ENCODE data around the gene YAP1. TPM values are rescaled to one million over a fixed set of nuclear protein-coding genes. Genes with fewer than 3 reads are reported as not detected.
A peak's percentile ranks its signal among the peaks of the same experiment; 100 is the strongest.

YAP1 gene
- total RNA-seq, 1 donor from 2014 or later: 129 TPM

- Histone ChIP-seq H2AFZ (ENCODE audit: low read depth, low read length) (no peak overlapping the region), H4K20me1 (ENCODE audit: insufficient read depth, low read length) (peaks cover 3% of the 10 kb centered on the region), H3K4me2 (ENCODE audit: low read length) (peak overlapping the region; percentile 56), H3K9ac (ENCODE audit: low read length) (peak overlapping the region; percentile 44), H3K4me3 (ENCODE audit: insufficient read depth, low read depth, low read length) (no peak overlapping the region), H3K9me3 (ENCODE audit: insufficient read depth, low read depth, low read length) (no peaks in the 10 kb centered on the region), H3K36me3 (ENCODE audit: insufficient read depth, low read length) (peaks cover 7% of the 10 kb centered on the region), H3K27ac (ENCODE audit: low read depth, low read length) (peak overlapping the region; percentile 76), H3K79me2 (ENCODE audit: insufficient read depth, low read length) (peaks cover 86% of the 10 kb centered on the region), H3K4me1 (ENCODE audit: insufficient read depth, low read length) (peaks cover 41% of the 10 kb centered on the region), H3K27me3 (ENCODE audit: insufficient read depth, low read length) (no peaks in the 10 kb centered on the region)
- Mint-ChIP-seq H3K27ac (ENCODE audit: unreplicated experiment) (peak overlapping the region; percentile 69), H3K36me3 (ENCODE audit: low read depth, unreplicated experiment) (peaks cover 24% of the 10 kb centered on the region), H3K9me3 (ENCODE audit: unreplicated experiment) (no peaks in the 10 kb centered on the region), H3K27me3 (ENCODE audit: low read depth, unreplicated experiment) (no peaks in the 10 kb centered on the region), H3K4me3 (ENCODE audit: unreplicated experiment) (no peak overlapping the region), H3K4me1 (ENCODE audit: low read depth, unreplicated experiment) (peaks cover 30% of the 10 kb centered on the region)
- FAIRE-seq: no peak
- TF ChIP-seq EZH2 (IDR thresholded peaks at IDR 0.05; ENCODE audit: insufficient read depth, low read length): no peak
- TF ChIP-seq, protein P1, sequence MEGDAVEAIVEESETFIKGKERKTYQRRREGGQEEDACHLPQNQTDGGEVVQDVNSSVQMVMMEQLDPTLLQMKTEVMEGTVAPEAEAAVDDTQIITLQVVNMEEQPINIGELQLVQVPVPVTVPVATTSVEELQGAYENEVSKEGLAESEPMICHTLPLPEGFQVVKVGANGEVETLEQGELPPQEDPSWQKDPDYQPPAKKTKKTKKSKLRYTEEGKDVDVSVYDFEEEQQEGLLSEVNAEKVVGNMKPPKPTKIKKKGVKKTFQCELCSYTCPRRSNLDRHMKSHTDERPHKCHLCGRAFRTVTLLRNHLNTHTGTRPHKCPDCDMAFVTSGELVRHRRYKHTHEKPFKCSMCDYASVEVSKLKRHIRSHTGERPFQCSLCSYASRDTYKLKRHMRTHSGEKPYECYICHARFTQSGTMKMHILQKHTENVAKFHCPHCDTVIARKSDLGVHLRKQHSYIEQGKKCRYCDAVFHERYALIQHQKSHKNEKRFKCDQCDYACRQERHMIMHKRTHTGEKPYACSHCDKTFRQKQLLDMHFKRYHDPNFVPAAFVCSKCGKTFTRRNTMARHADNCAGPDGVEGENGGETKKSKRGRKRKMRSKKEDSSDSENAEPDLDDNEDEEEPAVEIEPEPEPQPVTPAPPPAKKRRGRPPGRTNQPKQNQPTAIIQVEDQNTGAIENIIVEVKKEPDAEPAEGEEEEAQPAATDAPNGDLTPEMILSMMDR (IDR thresholded peaks at IDR 0.05; ENCODE audit: insufficient read depth, low read depth, low read length): no peak
- peak; percentile 57 for DNase-seq (ENCODE audit: low read depth)
These were observed 62.0 kb downstream of the YAP1 start for GRCh38 chr11:102172127-102172848.

DNA sequence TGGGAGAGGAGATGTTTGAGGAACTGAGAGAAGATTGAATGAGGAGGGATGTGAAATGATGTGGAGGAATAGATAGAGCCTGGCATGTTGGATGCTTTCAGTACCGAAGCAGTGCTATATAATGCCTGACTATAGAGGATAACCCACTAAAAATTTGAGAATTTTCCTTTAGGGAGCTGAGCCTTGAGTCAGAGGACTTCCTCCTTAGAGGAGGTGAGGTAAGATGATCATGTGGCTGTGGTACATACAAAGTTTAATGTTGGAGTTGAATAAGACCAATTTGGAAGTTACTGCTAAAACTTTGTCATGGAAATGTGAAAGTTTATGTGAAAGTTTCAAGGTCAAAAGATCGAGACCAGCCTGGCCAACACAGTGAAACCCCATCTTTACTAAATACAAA is 66.9 kb downstream of the YAP1 start:
- H3K36me3 Mint-ChIP-seq (ENCODE audit: low read depth, unreplicated experiment): peaks cover 26% of the 10 kb centered on the region
- Histone ChIP-seq H3K27me3 (ENCODE audit: insufficient read depth, low read length) (no peaks in the 10 kb centered on the region), H4K20me1 (ENCODE audit: insufficient read depth, low read length) (peaks cover 3% of the 10 kb centered on the region), H3K9ac (ENCODE audit: low read length) (no peak overlapping the region), H2AFZ (ENCODE audit: low read depth, low read length) (no peak overlapping the region), H3K4me3 (ENCODE audit: insufficient read depth, low read depth, low read length) (no peak overlapping the region), H3K4me1 (ENCODE audit: insufficient read depth, low read length) (peaks cover 27% of the 10 kb centered on the region), H3K27ac (ENCODE audit: low read depth, low read length) (peak overlapping the region; percentile 76), H3K36me3 (ENCODE audit: insufficient read depth, low read length) (peaks cover 12% of the 10 kb centered on the region), H3K4me2 (ENCODE audit: low read length) (no peak overlapping the region), H3K9me3 (ENCODE audit: insufficient read depth, low read depth, low read length) (no peaks in the 10 kb centered on the region), H3K79me2 (ENCODE audit: insufficient read depth, low read length) (peaks cover 70% of the 10 kb centered on the region)
- H3K4me1 Mint-ChIP-seq (ENCODE audit: low read depth, unreplicated experiment): peaks cover 31% of the 10 kb centered on the region
- no peak for TF ChIP-seq EZH2 (IDR thresholded peaks at IDR 0.05; ENCODE audit: insufficient read depth, low read length)
- TF ChIP-seq, protein P1 (IDR thresholded peaks at IDR 0.05; ENCODE audit: insufficient read depth, low read depth, low read length): no peak
- no peaks in the 10 kb centered on the region for H3K27me3 Mint-ChIP-seq (ENCODE audit: low read depth, unreplicated experiment)
- no peaks in the 10 kb centered on the region for H3K9me3 Mint-ChIP-seq (ENCODE audit: unreplicated experiment)
- no peak overlapping the region for H3K4me3 Mint-ChIP-seq (ENCODE audit: unreplicated experiment)
- DNase-seq (ENCODE audit: low read depth): no peak
- H3K27ac Mint-ChIP-seq (ENCODE audit: unreplicated experiment): no peak overlapping the region
- peak; percentile 34 for FAIRE-seq
